WTC11 (cell line): ENCODE data around the gene ANKS3.

Source experiments
- AFF4 ChIP-seq: sonication (generic); formaldehyde crosslinking; IDR thresholded peaks from 2 replicates; pipeline ENCODE4 v1.8.1; 2023; ENCODE audit warnings: mild to moderate bottlenecking, missing genetic modification reagents, borderline replicate concordance
- ATF1 ChIP-seq: sonication (generic); formaldehyde crosslinking; IDR thresholded peaks from 2 replicates; pipeline ENCODE4 v1.8.1; 2023; ENCODE audit warnings: mild to moderate bottlenecking, moderate library complexity, missing genetic modification reagents
- ATF6 ChIP-seq: sonication (generic); formaldehyde crosslinking; IDR thresholded peaks from 2 replicates; pipeline ENCODE4 v1.8.1; 2023; ENCODE audit warnings: mild to moderate bottlenecking, missing genetic modification reagents
- CTCF ChIP-seq: fragments of 200-600 bp; IDR thresholded peaks from 2 replicates; pipeline ENCODE4 v1.8.0; 2022; ENCODE audit warnings: antibody characterized with exemption
- ETV6 ChIP-seq: sonication (generic); formaldehyde crosslinking; IDR thresholded peaks from 2 replicates; pipeline ENCODE4 v1.8.1; 2022; ENCODE audit warnings: mild to moderate bottlenecking, missing genetic modification reagents
- MLX ChIP-seq: sonication (generic); formaldehyde crosslinking; IDR thresholded peaks from 2 replicates; pipeline ENCODE4 v1.8.1; 2023; ENCODE audit warnings: mild to moderate bottlenecking, missing genetic modification reagents, moderate library complexity
- SP1 ChIP-seq: sonication (generic); formaldehyde crosslinking; conservative IDR thresholded peaks from 2 replicates; pipeline ENCODE4 v1.8.1; 2022; ENCODE audit warnings: missing genetic modification reagents
- STAT6 ChIP-seq: sonication (generic); formaldehyde crosslinking; conservative IDR thresholded peaks from 2 replicates; pipeline ENCODE4 v1.8.1; 2023; ENCODE audit warnings: mild to moderate bottlenecking, low read depth, missing genetic modification reagents, moderate library complexity
- ZNF138 ChIP-seq: sonication (generic); formaldehyde crosslinking; conservative IDR thresholded peaks from 2 replicates; pipeline ENCODE4 v1.8.1; 2022; ENCODE audit warnings: mild to moderate bottlenecking, moderate library complexity, missing genetic modification reagents

GRCh38 chr16:4778050-4778392 is 44.0 kb upstream of the ANKS3 start:
- no peak for TF ChIP-seq SP1
- TF ChIP-seq CTCF, result no peak
- TF ChIP-seq ATF6 (CRISPR knock-in tag), result no peak
- no peak for TF ChIP-seq AFF4 (CRISPR knock-in tag)
- TF ChIP-seq STAT6 (CRISPR knock-in tag), result no peak
- no peak for TF ChIP-seq ETV6 (CRISPR knock-in tag)
- TF ChIP-seq ATF1 (CRISPR knock-in tag), result no peak
- TF ChIP-seq MLX (CRISPR knock-in tag), result no peak
- TF ChIP-seq ZNF138 (CRISPR knock-in tag), result no peak
